ENCODE data around the gene HGS. TPM values are rescaled to one million over a fixed set of nuclear protein-coding genes. Genes with fewer than 3 reads are reported as not detected.

HGS gene
- total RNA-seq, 1 donor from 2014 or later, result 46.2 TPM

- no peaks in the 10 kb centered on the region for H3K9me3 Mint-ChIP-seq
- Histone ChIP-seq H3F3A (ENCODE audit: low read depth) (peaks cover 10% of the 10 kb centered on the region), H3K4me2 (no peak overlapping the region), H3K27ac (no peak overlapping the region), H3K36me3 (no peaks in the 10 kb centered on the region), H4K20me1 (ENCODE audit: low read depth) (peaks cover 23% of the 10 kb centered on the region), H3K4me1 (peaks cover 15% of the 10 kb centered on the region), H3K27me3 (peaks cover 3% of the 10 kb centered on the region), H3K9ac (no peak overlapping the region), H3K9me3 (ENCODE audit: low read depth) (no peaks in the 10 kb centered on the region), H2AFZ (replicated peaks) (no peak overlapping the region), H3K79me2 (ENCODE audit: low read depth) (peaks cover 12% of the 10 kb centered on the region), H3K4me3 (no peak overlapping the region)
- TF ChIP-seq EZH2 (IDR thresholded peaks at IDR 0.05), result no peak
- TF ChIP-seq CTCF (IDR thresholded peaks at IDR 0.05), result no peak
- TF ChIP-seq EZH2phosphoT487 (IDR thresholded peaks at IDR 0.05), result no peak
- no peak overlapping the region for H3K4me3 Mint-ChIP-seq
- H3K4me1 Mint-ChIP-seq, result peaks cover 15% of the 10 kb centered on the region
- H3K27ac Mint-ChIP-seq, result no peak overlapping the region
- H3K36me3 Mint-ChIP-seq, result peaks cover 2% of the 10 kb centered on the region
- peaks cover 4% of the 10 kb centered on the region for H3K27me3 Mint-ChIP-seq (ENCODE audit: insufficient read depth, low read depth)
- no peak for DNase-seq (ENCODE audit: low spot score)
Measured at GRCh38 chr17:81716674-81716996, 32.8 kb downstream of the HGS start.

- H3K79me2 ChIP-seq (ENCODE audit: low read depth), result peaks cover 12% of the 10 kb centered on the region
- Mint-ChIP-seq H3K9me3 (no peaks in the 10 kb centered on the region), H3K36me3 (peaks cover 2% of the 10 kb centered on the region), H3K4me1 (peaks cover 17% of the 10 kb centered on the region), H3K4me3 (no peak overlapping the region), H3K27me3 (ENCODE audit: insufficient read depth, low read depth) (peaks cover 4% of the 10 kb centered on the region), H3K27ac (no peak overlapping the region)
- no peak for TF ChIP-seq EZH2phosphoT487 (IDR thresholded peaks at IDR 0.05)
- TF ChIP-seq CTCF (IDR thresholded peaks at IDR 0.05), result no peak
- TF ChIP-seq EZH2 (IDR thresholded peaks at IDR 0.05), result no peak
- no peak overlapping the region for H3K4me2 ChIP-seq
- no peaks in the 10 kb centered on the region for H3K27me3 ChIP-seq
- DNase-seq (ENCODE audit: low spot score), result no peak
- no peak overlapping the region for H2AFZ ChIP-seq (replicated peaks)
- H3K9me3 ChIP-seq (ENCODE audit: low read depth), result no peaks in the 10 kb centered on the region
- H3K9ac ChIP-seq, result no peak overlapping the region
- H3F3A ChIP-seq (ENCODE audit: low read depth), result peaks cover 11% of the 10 kb centered on the region
- H3K27ac ChIP-seq, result no peak overlapping the region
- peaks cover 15% of the 10 kb centered on the region for H3K4me1 ChIP-seq
- no peaks in the 10 kb centered on the region for H3K36me3 ChIP-seq
- no peak overlapping the region for H3K4me3 ChIP-seq
- H4K20me1 ChIP-seq (ENCODE audit: low read depth), result peaks cover 23% of the 10 kb centered on the region
Measured at GRCh38 chr17:81717049-81717765, 33.4 kb downstream of the HGS start.

DNA sequence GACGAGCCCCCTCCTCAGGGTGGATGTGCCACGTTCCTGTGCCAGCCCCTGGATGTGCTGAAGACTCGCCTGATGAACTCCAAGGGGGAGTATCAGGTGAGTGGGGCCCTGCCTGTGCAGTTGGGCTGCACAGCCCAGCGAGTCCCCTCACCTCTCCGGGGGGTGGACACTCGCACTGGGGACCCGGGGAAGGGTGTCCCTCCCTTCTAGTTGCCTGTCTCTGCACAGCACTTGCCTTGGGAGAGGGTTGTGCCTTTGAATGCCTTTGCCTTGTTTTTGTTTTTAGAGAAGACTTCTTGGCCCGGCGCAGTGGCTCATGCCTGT, 33.9 kb downstream of the HGS start:
- H3K4me3 ChIP-seq, result no peak overlapping the region
- H3K4me1 ChIP-seq, result peaks cover 12% of the 10 kb centered on the region
- peaks cover 2% of the 10 kb centered on the region for H3K36me3 Mint-ChIP-seq
- no peak overlapping the region for H3K4me2 ChIP-seq
- peaks cover 7% of the 10 kb centered on the region for H3K79me2 ChIP-seq (ENCODE audit: low read depth)
- H3K9ac ChIP-seq, result no peak overlapping the region
- H3K9me3 ChIP-seq (ENCODE audit: low read depth), result no peaks in the 10 kb centered on the region
- H3K36me3 ChIP-seq, result no peaks in the 10 kb centered on the region
- no peak overlapping the region for H3K27ac ChIP-seq
- no peak for TF ChIP-seq EZH2 (IDR thresholded peaks at IDR 0.05)
- no peak for TF ChIP-seq CTCF (IDR thresholded peaks at IDR 0.05)
- no peak for TF ChIP-seq EZH2phosphoT487 (IDR thresholded peaks at IDR 0.05)
- H3F3A ChIP-seq (ENCODE audit: low read depth), result peaks cover 10% of the 10 kb centered on the region
- H3K4me1 Mint-ChIP-seq, result peaks cover 16% of the 10 kb centered on the region
- H3K27me3 ChIP-seq, result no peaks in the 10 kb centered on the region
- H3K27me3 Mint-ChIP-seq (ENCODE audit: insufficient read depth, low read depth), result peaks cover 4% of the 10 kb centered on the region
- H3K27ac Mint-ChIP-seq, result no peak overlapping the region
- no peak overlapping the region for H3K4me3 Mint-ChIP-seq
- H4K20me1 ChIP-seq (ENCODE audit: low read depth), result peaks cover 19% of the 10 kb centered on the region
- DNase-seq (ENCODE audit: low spot score), result no peak
- no peaks in the 10 kb centered on the region for H3K9me3 Mint-ChIP-seq
- H2AFZ ChIP-seq (replicated peaks), result no peak overlapping the region

Data from neural progenitor cell (in vitro differentiated cells).